ENCODE measurements around the gene ARHGEF26.

- TF ChIP-seq CTCF (IDR thresholded peaks at IDR 0.05): no peak
- no peak for TF ChIP-seq ZFX (IDR thresholded peaks at IDR 0.05; ENCODE audit: borderline replicate concordance)
Measured at GRCh38 chr3:154251610-154252009, 130.4 kb downstream of the ARHGEF26 start.
